ENCODE results near the gene PUS7. TPM values are rescaled to one million over a fixed set of nuclear protein-coding genes. Genes with fewer than 3 reads are reported as not detected.
A peak's percentile ranks its signal among the peaks of the same experiment; 100 is the strongest.
"Not testable (repeated sequence)": the region's sequence is repeated elsewhere in the genome, so short reads cannot be mapped to it uniquely, and the experiment has no call there.

PUS7 gene
- total RNA-seq, 4 donors from 2014 or later, result 13.4 to 66.2 (median 17.8) TPM

DNA sequence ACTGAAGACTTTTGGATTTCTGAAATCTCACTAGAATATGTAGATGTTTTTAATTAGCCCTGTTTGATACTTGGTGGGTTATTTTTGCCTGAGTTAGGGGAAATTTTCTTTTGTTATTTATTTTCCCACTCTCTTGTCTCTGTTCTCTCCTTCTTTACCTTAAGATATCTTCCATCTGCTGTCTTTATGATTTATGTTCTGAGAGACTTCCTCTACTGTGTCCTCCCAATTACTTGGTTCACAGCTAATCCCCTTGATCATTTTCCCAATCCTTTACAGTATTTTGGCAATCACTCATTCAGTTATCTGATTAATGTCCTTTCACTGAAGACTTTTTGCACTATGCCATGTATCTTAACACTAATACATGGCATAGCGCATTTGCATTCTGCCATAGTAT is 83.8 kb downstream of the PUS7 start:
- H3K9me3 ChIP-seq, result no peaks in the 10 kb centered on the region
- ATAC-seq (no peak), DNase-seq (no peak)
- no peaks in the 10 kb centered on the region for H3K27me3 ChIP-seq
- H3K4me1 ChIP-seq, result no peaks in the 10 kb centered on the region
- no peaks in the 10 kb centered on the region for H3K36me3 ChIP-seq
- in situ Hi-C loops (cut with MboI; ENCODE audit: low sequenced_read_pairs in 4 of 4), result no loop called here
- TF ChIP-seq POLR2A (IDR thresholded peaks at IDR 0.05), result no peak
- TF ChIP-seq, protein P1, sequence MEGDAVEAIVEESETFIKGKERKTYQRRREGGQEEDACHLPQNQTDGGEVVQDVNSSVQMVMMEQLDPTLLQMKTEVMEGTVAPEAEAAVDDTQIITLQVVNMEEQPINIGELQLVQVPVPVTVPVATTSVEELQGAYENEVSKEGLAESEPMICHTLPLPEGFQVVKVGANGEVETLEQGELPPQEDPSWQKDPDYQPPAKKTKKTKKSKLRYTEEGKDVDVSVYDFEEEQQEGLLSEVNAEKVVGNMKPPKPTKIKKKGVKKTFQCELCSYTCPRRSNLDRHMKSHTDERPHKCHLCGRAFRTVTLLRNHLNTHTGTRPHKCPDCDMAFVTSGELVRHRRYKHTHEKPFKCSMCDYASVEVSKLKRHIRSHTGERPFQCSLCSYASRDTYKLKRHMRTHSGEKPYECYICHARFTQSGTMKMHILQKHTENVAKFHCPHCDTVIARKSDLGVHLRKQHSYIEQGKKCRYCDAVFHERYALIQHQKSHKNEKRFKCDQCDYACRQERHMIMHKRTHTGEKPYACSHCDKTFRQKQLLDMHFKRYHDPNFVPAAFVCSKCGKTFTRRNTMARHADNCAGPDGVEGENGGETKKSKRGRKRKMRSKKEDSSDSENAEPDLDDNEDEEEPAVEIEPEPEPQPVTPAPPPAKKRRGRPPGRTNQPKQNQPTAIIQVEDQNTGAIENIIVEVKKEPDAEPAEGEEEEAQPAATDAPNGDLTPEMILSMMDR (IDR thresholded peaks at IDR 0.05 in 4 of 5, conservative IDR thresholded peaks at IDR 0.05 in 1 of 5), result no peak
- no peak overlapping the region for H3K27ac ChIP-seq
- H3K4me3 ChIP-seq, result no peak overlapping the region
- intact Hi-C loops (cut with DNase I; ENCODE audit: low total_unique reads), result no loop called here

- DNase-seq; H3K27ac ChIP-seq; H3K9me3 ChIP-seq; in situ Hi-C loops (cut with MboI; ENCODE audit: low sequenced_read_pairs in 4 of 4); H3K36me3 ChIP-seq; intact Hi-C loops (cut with DNase I; ENCODE audit: low total_unique reads); ATAC-seq; H3K4me1 ChIP-seq; H3K27me3 ChIP-seq; H3K4me3 ChIP-seq: not testable (repeated sequence)
Measured at GRCh38 chr7:105437356-105437755, 84.7 kb downstream of the PUS7 start.

- intact Hi-C loops (cut with DNase I; ENCODE audit: low total_unique reads), result no loop called here
- in situ Hi-C loops (cut with MboI; ENCODE audit: low sequenced_read_pairs in 4 of 4), result no loop called here
- Histone ChIP-seq H3K4me1 (no peaks in the 10 kb centered on the region), H3K27me3 (no peaks in the 10 kb centered on the region), H3K36me3 (no peaks in the 10 kb centered on the region), H3K27ac (no peak overlapping the region), H3K9me3 (no peaks in the 10 kb centered on the region), H3K4me3 (no peak overlapping the region)
- TF ChIP-seq, protein P1 (IDR thresholded peaks at IDR 0.05 in 4 of 5, conservative IDR thresholded peaks at IDR 0.05 in 1 of 5), result peak in 3 of 5 experiments; percentile 31 to 51 (median 40)
- TF ChIP-seq POLR2A (IDR thresholded peaks at IDR 0.05), result no peak
- no peak for ATAC-seq
- DNase-seq, result no peak
Measured at GRCh38 chr7:105429746-105430612, 92.1 kb downstream of the PUS7 start.

DNA sequence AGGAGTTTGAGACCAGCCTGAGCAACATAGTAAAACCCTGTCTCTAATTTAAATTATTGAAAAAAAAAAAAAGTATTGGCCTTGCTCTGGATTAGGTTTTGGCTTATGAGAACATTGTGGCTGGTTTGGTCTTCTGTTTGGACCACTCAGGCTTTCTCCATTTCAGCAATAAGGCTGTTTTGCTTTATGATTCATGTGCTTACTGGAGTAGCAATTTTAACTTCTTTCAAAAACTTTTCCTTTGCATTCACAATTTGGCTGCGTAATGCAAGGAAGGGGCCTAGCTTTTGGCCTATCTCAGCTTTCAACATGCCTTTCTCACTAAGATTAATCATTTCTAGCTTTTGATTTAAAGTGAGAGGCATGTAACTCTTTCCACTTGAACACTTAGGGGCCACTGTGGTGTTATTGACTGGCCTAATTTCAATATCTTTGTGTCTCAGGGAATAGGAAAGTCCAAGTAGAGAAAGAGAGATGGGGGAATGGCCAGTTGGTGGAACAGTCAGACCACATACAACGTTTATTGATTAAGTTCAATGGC is 95.4 kb downstream of the PUS7 start:
- ATAC-seq (no peak), DNase-seq (no peak)
- intact Hi-C loops (cut with DNase I; ENCODE audit: low total_unique reads), result no loop called here
- in situ Hi-C loops (cut with MboI; ENCODE audit: low sequenced_read_pairs in 4 of 4), result no loop called here
- H3K4me1 ChIP-seq, result no peaks in the 10 kb centered on the region
- no peaks in the 10 kb centered on the region for H3K36me3 ChIP-seq
- TF ChIP-seq, protein P1 (IDR thresholded peaks at IDR 0.05 in 4 of 5, conservative IDR thresholded peaks at IDR 0.05 in 1 of 5), result no peak
- no peak for TF ChIP-seq POLR2A (IDR thresholded peaks at IDR 0.05)
- no peaks in the 10 kb centered on the region for H3K9me3 ChIP-seq
- H3K27ac ChIP-seq, result no peak overlapping the region
- no peaks in the 10 kb centered on the region for H3K27me3 ChIP-seq
- no peak overlapping the region for H3K4me3 ChIP-seq

DNA sequence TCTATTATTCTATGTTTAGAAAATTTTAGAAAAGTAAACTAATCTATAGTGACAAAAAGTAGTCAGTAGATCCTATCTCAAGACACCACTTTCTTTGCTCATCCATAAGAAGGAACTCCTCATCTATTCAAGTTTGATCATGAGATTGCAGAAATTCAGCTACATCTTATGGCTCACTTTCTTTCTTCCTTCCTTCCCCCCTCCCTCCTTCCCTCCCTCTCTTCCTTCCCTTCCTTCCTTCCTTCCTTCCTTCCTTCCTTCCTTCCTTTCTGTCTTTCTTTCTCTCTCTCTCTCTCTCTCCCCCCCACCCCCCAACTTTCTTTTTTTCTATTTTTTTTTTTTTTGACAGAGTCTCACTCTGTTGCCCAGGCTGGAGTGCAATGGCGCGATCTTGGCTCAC is 98.1 kb downstream of the PUS7 start:
- H3K36me3 ChIP-seq, result no peaks in the 10 kb centered on the region
- in situ Hi-C loops (cut with MboI; ENCODE audit: low sequenced_read_pairs in 4 of 4), result no loop called here

More for the DNA sequence above, 98.1 kb downstream of the PUS7 start:
- Histone ChIP-seq H3K27ac (no peak overlapping the region), H3K9me3 (no peaks in the 10 kb centered on the region), H3K4me3 (no peak overlapping the region), H3K4me1 (no peaks in the 10 kb centered on the region), H3K27me3 (no peaks in the 10 kb centered on the region)
- no peak for TF ChIP-seq POLR2A (IDR thresholded peaks at IDR 0.05)
- TF ChIP-seq, protein P1 (IDR thresholded peaks at IDR 0.05 in 4 of 5, conservative IDR thresholded peaks at IDR 0.05 in 1 of 5), result no peak
- intact Hi-C loops (cut with DNase I; ENCODE audit: low total_unique reads), result no loop called here
- no peak for DNase-seq
- ATAC-seq, result no peak

Measured in gastrocnemius medialis (tissue), 4 donors.